Measurements from ENCODE around the gene LY6G5B.

DNA sequence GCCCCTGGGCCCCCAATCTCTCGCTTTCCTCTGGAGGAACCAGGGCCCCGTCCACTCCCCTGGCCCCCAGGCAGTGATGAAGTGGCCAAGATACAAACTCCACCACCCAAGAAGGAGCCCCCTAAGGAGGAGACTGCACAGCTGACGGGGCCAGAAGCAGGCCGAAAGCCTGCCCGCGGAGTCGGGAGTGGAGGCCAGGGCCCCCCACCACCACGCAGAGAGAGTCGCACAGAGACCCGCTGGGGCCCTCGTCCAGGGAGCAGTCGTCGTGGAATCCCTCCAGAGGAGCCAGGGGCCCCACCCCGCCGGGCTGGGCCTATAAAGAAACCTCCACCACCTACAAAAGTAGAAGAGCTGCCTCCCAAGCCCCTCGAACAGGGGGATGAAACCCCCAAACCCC, 38.6 kb upstream of the LY6G5B start:
- TF ChIP-seq, protein P1, sequence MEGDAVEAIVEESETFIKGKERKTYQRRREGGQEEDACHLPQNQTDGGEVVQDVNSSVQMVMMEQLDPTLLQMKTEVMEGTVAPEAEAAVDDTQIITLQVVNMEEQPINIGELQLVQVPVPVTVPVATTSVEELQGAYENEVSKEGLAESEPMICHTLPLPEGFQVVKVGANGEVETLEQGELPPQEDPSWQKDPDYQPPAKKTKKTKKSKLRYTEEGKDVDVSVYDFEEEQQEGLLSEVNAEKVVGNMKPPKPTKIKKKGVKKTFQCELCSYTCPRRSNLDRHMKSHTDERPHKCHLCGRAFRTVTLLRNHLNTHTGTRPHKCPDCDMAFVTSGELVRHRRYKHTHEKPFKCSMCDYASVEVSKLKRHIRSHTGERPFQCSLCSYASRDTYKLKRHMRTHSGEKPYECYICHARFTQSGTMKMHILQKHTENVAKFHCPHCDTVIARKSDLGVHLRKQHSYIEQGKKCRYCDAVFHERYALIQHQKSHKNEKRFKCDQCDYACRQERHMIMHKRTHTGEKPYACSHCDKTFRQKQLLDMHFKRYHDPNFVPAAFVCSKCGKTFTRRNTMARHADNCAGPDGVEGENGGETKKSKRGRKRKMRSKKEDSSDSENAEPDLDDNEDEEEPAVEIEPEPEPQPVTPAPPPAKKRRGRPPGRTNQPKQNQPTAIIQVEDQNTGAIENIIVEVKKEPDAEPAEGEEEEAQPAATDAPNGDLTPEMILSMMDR (IDR thresholded peaks at IDR 0.05), result no peak
- no peak for TF ChIP-seq POLR2A (IDR thresholded peaks at IDR 0.05)
- TF ChIP-seq POLR2AphosphoS5 (IDR thresholded peaks at IDR 0.05), result no peak
- no peak for TF ChIP-seq EP300 (IDR thresholded peaks at IDR 0.05)
